Esophagus squamous epithelium (tissue), 5 donors: ENCODE measurements around the gene POMP. TPM values are rescaled to one million over a fixed set of nuclear protein-coding genes. Genes with fewer than 3 reads are reported as not detected.
A peak's percentile ranks its signal among the peaks of the same experiment; 100 is the strongest.

ENCODE experiments used
- DNase-seq: peaks from one replicate; lab custom pipeline; 2025; lab: John Stamatoyannopoulos, UW
- H3K27ac ChIP-seq, 4 donors: fragments of 200-600 bp; sonication (generic); one replicate each; pipeline ENCODE4 v1.5.1; 2016 to 2019; ENCODE audit warnings: mild to moderate bottlenecking in 1 of 4
- H3K27me3 ChIP-seq, 4 donors: fragments of 200-600 bp; sonication (generic); 1 replicate in 3 of 4; 2 replicates in 1 of 4; pipeline versions ENCODE4 v1.5.1 to v1.6.0; 2017 to 2021; ENCODE audit warnings: antibody characterized with exemption in 1 of 4
- H3K36me3 ChIP-seq, 3 donors: fragments of 200-600 bp; sonication (generic); one replicate each; pipeline ENCODE4 v1.5.1; 2016 to 2019
- H3K4me1 ChIP-seq, 3 donors: fragments of 200-600 bp; sonication (generic); one replicate each; pipeline ENCODE4 v1.5.1; 2017 to 2019
- H3K4me3 ChIP-seq, 4 donors: fragments of 200-600 bp; sonication (generic); 1 replicate in 3 of 4; 2 replicates in 1 of 4; pipeline ENCODE4 v1.5.1; 2016 to 2019; ENCODE audit warnings: mild to moderate bottlenecking in 2 of 4, moderate library complexity in 1 of 4
- H3K9me3 ChIP-seq, 3 donors: fragments of 200-600 bp; sonication (generic); one replicate each; pipeline ENCODE4 v1.5.1; 2016 to 2019
- POLR2A ChIP-seq, 4 donors: fragments of 450-650 bp; IDR thresholded peaks; one replicate each; pipeline ENCODE4 v1.6.1; 2017; ENCODE audit warnings: antibody characterized with exemption in 4 of 4, mild to moderate bottlenecking in 4 of 4, moderate library complexity in 3 of 4
- WGBS, 2 donors: methylation state at CpG; one replicate each; pipeline ENCODE4 v1.1.5; 2018; 5-methylcytosine and 5-hydroxymethylcytosine counted together
- intact Hi-C: fragments of 100-400 bp; cut with DNase I; formaldehyde crosslinking; loops from one replicate; pipeline ENCODE4 v1.15.0; 2022
- total RNA-seq, 4 donors: library from RNA; depleted of rRNA; stranded (reverse); fragments of >200 nt; gene quantifications; one replicate each; pipeline ENCODE4 v1.1.0, GENCODE V29; 2016
- TF ChIP-seq, protein P1 (sequence below), 6 experiments: fragments of 450-650 bp in 4 of 6; fragments of 200-600 bp in 2 of 6; sonication (generic) in 2 of 6; IDR thresholded peaks; one replicate each; pipeline ENCODE4 v1.5.1; 2016 to 2019; ENCODE audit warnings: antibody characterized with exemption in 6 of 6, mild to moderate bottlenecking in 4 of 6, moderate library complexity in 4 of 6
- donor health status: DM: yes; HTN: yes; CAD: no.

Gene POMP
- total RNA-seq, 4 donors from 2014 or later = 42.8 to 79.4 (median 65.3) TPM

DNA sequence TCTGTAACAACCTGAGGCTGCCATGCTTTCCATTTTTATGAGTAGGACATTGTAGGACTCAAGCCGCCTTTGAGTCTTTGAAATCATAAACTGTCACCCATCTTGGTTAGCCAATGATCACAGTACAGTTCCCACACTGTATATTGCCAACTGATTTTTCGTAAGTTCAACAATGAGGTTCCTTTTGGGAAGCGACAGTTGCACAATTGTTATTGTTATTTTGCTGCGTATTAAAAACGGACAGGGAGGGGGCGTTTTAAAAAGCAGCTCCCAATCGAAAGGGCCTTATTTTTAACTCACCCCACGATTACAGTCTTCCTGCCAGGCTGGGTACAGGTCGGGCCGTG lies 59.2 kb downstream of the POMP start:
- H3K9me3 ChIP-seq = no peaks in the 10 kb centered on the region
- WGBS, 2 donors = 3 to 8% methylated on average over 5 to 8 of the region's 10 CpGs
- TF ChIP-seq, protein P1, sequence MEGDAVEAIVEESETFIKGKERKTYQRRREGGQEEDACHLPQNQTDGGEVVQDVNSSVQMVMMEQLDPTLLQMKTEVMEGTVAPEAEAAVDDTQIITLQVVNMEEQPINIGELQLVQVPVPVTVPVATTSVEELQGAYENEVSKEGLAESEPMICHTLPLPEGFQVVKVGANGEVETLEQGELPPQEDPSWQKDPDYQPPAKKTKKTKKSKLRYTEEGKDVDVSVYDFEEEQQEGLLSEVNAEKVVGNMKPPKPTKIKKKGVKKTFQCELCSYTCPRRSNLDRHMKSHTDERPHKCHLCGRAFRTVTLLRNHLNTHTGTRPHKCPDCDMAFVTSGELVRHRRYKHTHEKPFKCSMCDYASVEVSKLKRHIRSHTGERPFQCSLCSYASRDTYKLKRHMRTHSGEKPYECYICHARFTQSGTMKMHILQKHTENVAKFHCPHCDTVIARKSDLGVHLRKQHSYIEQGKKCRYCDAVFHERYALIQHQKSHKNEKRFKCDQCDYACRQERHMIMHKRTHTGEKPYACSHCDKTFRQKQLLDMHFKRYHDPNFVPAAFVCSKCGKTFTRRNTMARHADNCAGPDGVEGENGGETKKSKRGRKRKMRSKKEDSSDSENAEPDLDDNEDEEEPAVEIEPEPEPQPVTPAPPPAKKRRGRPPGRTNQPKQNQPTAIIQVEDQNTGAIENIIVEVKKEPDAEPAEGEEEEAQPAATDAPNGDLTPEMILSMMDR (IDR thresholded peaks at IDR 0.05) = no peak
- TF ChIP-seq POLR2A (IDR thresholded peaks at IDR 0.05) = no peak
- H3K4me3 ChIP-seq = peak overlapping the region; percentile 61 to 78 (median 70)
- no peak for DNase-seq
- no peaks in the 10 kb centered on the region for H3K27me3 ChIP-seq
- intact Hi-C loops = no loop called here
- H3K36me3 ChIP-seq = no peaks in the 10 kb centered on the region
- peaks cover 13 to 36% (median 15%) of the 10 kb centered on the region in 3 donors for H3K4me1 ChIP-seq
- peak overlapping the region; percentile 85 to 96 (median 92) for H3K27ac ChIP-seq

DNA sequence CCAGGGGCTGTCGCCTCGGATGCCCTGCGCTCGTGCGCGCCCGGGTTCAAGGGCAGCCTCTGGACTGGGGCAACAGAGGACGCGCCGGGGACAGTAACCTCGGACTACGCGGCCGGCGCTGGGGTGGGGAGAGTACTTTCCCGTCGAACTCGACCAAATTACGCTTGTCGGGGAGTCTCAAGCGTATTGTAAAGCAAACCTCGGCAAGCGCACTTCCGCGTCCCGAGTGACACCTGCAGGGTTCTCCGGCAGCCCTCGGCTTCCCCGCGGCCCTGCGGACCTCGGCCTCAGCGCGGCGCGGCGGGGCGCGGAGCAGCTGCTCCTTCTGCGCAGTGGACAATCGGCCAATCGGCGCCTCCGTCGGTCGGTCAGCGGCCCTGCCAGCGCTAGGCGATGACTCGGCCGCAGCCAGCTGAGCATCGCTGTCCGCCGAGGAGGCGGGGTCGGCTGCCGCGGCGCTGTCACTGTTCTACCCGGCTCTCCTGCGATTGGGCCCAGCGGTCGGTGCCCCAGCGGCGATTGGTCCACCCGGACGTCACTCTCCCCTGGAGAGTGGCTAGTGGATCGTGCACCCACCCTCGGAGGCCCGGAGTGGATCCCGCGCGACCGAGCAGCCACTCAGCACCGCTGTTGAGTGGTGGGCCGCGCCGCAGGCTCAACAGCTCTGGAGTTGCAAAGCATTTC lies 59.8 kb downstream of the POMP start, which contains the start of gene SLC46A3:
Gene SLC46A3, minus strand, starts transcription at position 428 of the 684 bp plus-strand sequence. CDS start 972 bp downstream, outside the sequence.
- 0% methylated on average over 3 to 24 of the region's 78 CpGs for WGBS, 2 donors
- Histone ChIP-seq H3K27ac (peak within 1 kb of the TSS; percentile 85 to 96 (median 92)), H3K27me3 (no peaks in the 10 kb centered on the region), H3K4me3 (peak within 1 kb of the TSS; percentile 61 to 78 (median 70)), H3K9me3 (no peaks in the 10 kb centered on the region), H3K36me3 (no peaks in the 10 kb centered on the region), H3K4me1 (peaks cover 13 to 36% (median 15%) of the 10 kb centered on the region in 3 donors)
- peak in 2 of 4 donors; percentile 72 to 81 for TF ChIP-seq POLR2A (IDR thresholded peaks at IDR 0.05)
- TF ChIP-seq, protein P1 (IDR thresholded peaks at IDR 0.05) = peak in 1 of 6 experiments; percentile 9
- peak; percentile 74 for DNase-seq
- intact Hi-C loops = no loop called here

DNA sequence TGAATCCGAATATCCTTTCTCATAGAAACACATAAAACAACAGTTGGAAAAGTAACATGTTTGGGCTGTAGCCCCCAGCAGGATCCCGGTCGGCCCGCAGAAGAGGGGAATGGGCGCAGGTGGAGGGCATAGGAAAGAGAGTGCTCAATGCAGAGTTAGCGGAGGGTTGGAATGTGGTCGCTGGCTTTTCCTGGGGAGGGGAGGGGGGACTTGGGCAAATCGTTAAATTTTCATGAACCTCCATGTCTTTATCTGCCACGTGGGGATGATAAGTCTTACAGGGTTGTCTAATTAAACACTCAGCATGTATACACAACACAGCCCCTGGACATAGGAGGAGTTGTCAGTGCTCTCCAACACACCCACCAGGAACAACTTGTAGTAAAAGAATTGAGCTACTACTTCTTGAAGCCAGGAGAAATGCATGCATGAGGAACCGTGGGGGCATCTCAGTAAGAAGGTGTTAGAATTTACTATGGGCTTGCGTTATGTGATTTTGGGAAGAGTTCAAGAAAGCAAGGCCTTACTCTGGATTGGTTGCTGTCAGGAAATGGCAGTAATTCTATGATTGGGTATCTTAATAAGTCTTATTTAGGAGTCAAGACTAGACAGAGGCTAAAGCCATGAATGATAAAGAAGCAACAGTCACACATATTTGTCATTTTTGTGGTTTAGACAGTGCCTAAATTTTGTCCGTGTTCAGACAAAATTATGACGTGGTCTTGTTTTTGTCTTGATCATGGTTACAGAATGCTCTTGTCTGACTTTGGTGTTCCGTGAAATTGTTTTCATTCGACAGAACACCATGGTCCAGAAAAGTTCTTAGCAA lies 60.5 kb downstream of the POMP start:
- intact Hi-C loops = no loop called here
- peak overlapping the region; percentile 73 to 96 (median 88) for H3K27ac ChIP-seq
- no peaks in the 10 kb centered on the region for H3K9me3 ChIP-seq
- no peaks in the 10 kb centered on the region for H3K27me3 ChIP-seq
- peak overlapping the region; percentile 61 to 78 (median 70) for H3K4me3 ChIP-seq
- TF ChIP-seq, protein P1 (IDR thresholded peaks at IDR 0.05) = no peak
- TF ChIP-seq POLR2A (IDR thresholded peaks at IDR 0.05) = no peak
- H3K36me3 ChIP-seq = no peaks in the 10 kb centered on the region
- peaks cover 13 to 36% (median 15%) of the 10 kb centered on the region in 3 donors for H3K4me1 ChIP-seq
- 36 to 41% methylated on average over 15 of the region's 15 CpGs for WGBS, 2 donors
- no peak for DNase-seq

DNA sequence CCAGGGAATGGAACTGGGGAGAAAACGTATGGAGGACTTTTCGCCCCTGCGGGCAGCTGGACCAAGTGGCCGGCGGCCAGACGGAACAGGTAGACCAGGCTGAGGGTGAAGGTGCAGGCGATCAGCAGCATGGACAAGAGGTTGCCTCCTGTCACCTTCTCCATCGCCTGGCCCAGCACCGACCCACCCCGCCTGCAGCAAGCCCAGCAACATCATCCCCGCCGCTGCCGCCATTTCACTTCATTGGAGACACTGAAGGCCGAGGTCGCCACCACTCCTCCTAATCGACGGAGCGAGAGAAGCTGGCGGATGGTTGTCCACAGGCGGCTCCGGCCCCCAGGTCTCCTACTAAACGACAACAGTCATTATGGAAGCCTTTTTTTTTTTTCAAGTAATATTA lies 64.9 kb downstream of the POMP start:
- Histone ChIP-seq H3K27me3 (peaks cover 0 to 11% (median 0%) of the 10 kb centered on the region in 4 donors), H3K27ac (no peak overlapping the region), H3K4me3 (no peak overlapping the region), H3K4me1 (peaks cover 0 to 8% (median 0%) of the 10 kb centered on the region in 3 donors), H3K9me3 (no peaks in the 10 kb centered on the region), H3K36me3 (no peaks in the 10 kb centered on the region)
- intact Hi-C loops = no loop called here
- WGBS, 2 donors = 96% methylated on average over 11 to 22 of the region's 22 CpGs
- no peak for DNase-seq
- TF ChIP-seq, protein P1 (IDR thresholded peaks at IDR 0.05) = no peak
- no peak for TF ChIP-seq POLR2A (IDR thresholded peaks at IDR 0.05)
